HUES64 (cell line): ENCODE data around the gene AREG.

Source experiments
- H3K27ac ChIP-seq: 2 replicates; pipeline ENCODE4 v1.7.0; 2013; ENCODE audit warnings: low read depth, low read length, inconsistent platforms
- H3K27me3 ChIP-seq: 2 replicates; pipeline ENCODE4 v1.6.1; 2013; ENCODE audit warnings: mild to moderate bottlenecking, low read length; ENCODE audit not compliant: insufficient read depth
- H3K36me3 ChIP-seq: 2 replicates; pipeline ENCODE4 v1.6.1; 2013; ENCODE audit warnings: mild to moderate bottlenecking, low read length; ENCODE audit not compliant: insufficient read depth
- H3K4me1 ChIP-seq: 2 replicates; pipeline ENCODE4 v1.6.1; 2013; ENCODE audit warnings: mild to moderate bottlenecking, low read length, moderate library complexity; ENCODE audit not compliant: insufficient read depth
- H3K4me3 ChIP-seq: 2 replicates; pipeline ENCODE4 v1.5.1; 2013; ENCODE audit warnings: mild to moderate bottlenecking, low read length, moderate library complexity
- H3K9ac ChIP-seq: 2 replicates; pipeline ENCODE4 v1.6.1; 2013; ENCODE audit warnings: mild to moderate bottlenecking, low read depth, low read length
- H3K9me3 ChIP-seq: 2 replicates; pipeline ENCODE4 v1.6.1; 2013; ENCODE audit warnings: low read depth, low read length; ENCODE audit not compliant: insufficient read depth
- WGBS: fragments of 150-250, 120-280 bp; methylation state at CpG from one replicate; pipeline ENCODE4 v1.1.7; 2013; ENCODE audit warnings: missing lambda C conversion rate; 5-methylcytosine and 5-hydroxymethylcytosine counted together

The AREG gene

GRCh38 chr4:74433541-74434172, 11.3 kb upstream of the AREG start:
- H3K4me1 ChIP-seq = no peaks in the 10 kb centered on the region
- no peaks in the 10 kb centered on the region for H3K36me3 ChIP-seq
- 84% methylated on average over 7 of the region's 7 CpGs for WGBS

GRCh38 chr4:74435296-74435695, 9.6 kb upstream of the AREG start:
- Histone ChIP-seq H3K27me3 (no peaks in the 10 kb centered on the region), H3K4me3 (no peak overlapping the region), H3K9me3 (no peaks in the 10 kb centered on the region), H3K9ac (no peak overlapping the region), H3K27ac (no peak overlapping the region), H3K4me1 (no peaks in the 10 kb centered on the region), H3K36me3 (no peaks in the 10 kb centered on the region)
- 83% methylated on average over 1 of the region's 1 CpG for WGBS

More at GRCh38 chr4:74433541-74434172, 11.3 kb upstream of the AREG start:
- Histone ChIP-seq H3K27me3 (no peaks in the 10 kb centered on the region), H3K9me3 (no peaks in the 10 kb centered on the region), H3K27ac (no peak overlapping the region), H3K9ac (no peak overlapping the region), H3K4me3 (no peak overlapping the region)

GRCh38 chr4:74437866-74438265, 7.1 kb upstream of the AREG start:
- Histone ChIP-seq H3K9ac (no peak overlapping the region), H3K27me3 (no peaks in the 10 kb centered on the region; the same call in 1 of the 2 replicates), H3K9me3 (no peaks in the 10 kb centered on the region), H3K36me3 (no peaks in the 10 kb centered on the region), H3K27ac (no peak overlapping the region), H3K4me3 (no peak overlapping the region), H3K4me1 (no peaks in the 10 kb centered on the region)
- WGBS = 87% methylated on average over 3 of the region's 3 CpGs

- no peak overlapping the region for H3K27ac ChIP-seq
- H3K36me3 ChIP-seq = no peaks in the 10 kb centered on the region
- H3K9me3 ChIP-seq = no peaks in the 10 kb centered on the region
- no peak overlapping the region for H3K9ac ChIP-seq
- peaks cover 4% of the 10 kb centered on the region for H3K27me3 ChIP-seq
- no peak overlapping the region for H3K4me3 ChIP-seq
- 82% methylated on average over 1 of the region's 1 CpG for WGBS
- H3K4me1 ChIP-seq = no peaks in the 10 kb centered on the region
Observed at GRCh38 chr4:74438661-74439060, 6.3 kb upstream of the AREG start.

- 97% methylated on average over 7 of the region's 7 CpGs for WGBS
- no peak overlapping the region for H3K27ac ChIP-seq
- peaks cover 17% of the 10 kb centered on the region for H3K27me3 ChIP-seq
- no peak overlapping the region for H3K4me3 ChIP-seq
- H3K4me1 ChIP-seq = no peaks in the 10 kb centered on the region
- no peaks in the 10 kb centered on the region for H3K36me3 ChIP-seq
- no peak overlapping the region for H3K9ac ChIP-seq
- H3K9me3 ChIP-seq = no peaks in the 10 kb centered on the region
Observed at GRCh38 chr4:74439952-74440351, 5.0 kb upstream of the AREG start.

- no peaks in the 10 kb centered on the region for H3K36me3 ChIP-seq
- 100% methylated on average over 4 of the region's 4 CpGs for WGBS
- no peak overlapping the region for H3K27ac ChIP-seq
- H3K9me3 ChIP-seq = no peaks in the 10 kb centered on the region
- no peak overlapping the region for H3K9ac ChIP-seq
- no peak overlapping the region for H3K4me3 ChIP-seq
- H3K4me1 ChIP-seq = no peaks in the 10 kb centered on the region
- peaks cover 21% of the 10 kb centered on the region for H3K27me3 ChIP-seq
Observed at GRCh38 chr4:74440356-74440755, 4.6 kb upstream of the AREG start.

- Histone ChIP-seq H3K36me3 (no peaks in the 10 kb centered on the region), H3K4me1 (no peaks in the 10 kb centered on the region), H3K4me3 (no peak overlapping the region), H3K27me3 (peaks cover 35% of the 10 kb centered on the region), H3K9me3 (no peaks in the 10 kb centered on the region), H3K9ac (no peak overlapping the region), H3K27ac (no peak overlapping the region)
- 100% methylated on average over 1 of the region's 3 CpGs for whole genome bisulfite sequencing
Observed at GRCh38 chr4:74441744-74442143, 3.2 kb upstream of the AREG start.

GRCh38 chr4:74446193-74446868, 1.4 kb downstream of the AREG start:
- H3K36me3 ChIP-seq = no peaks in the 10 kb centered on the region
- H3K4me1 ChIP-seq = peaks cover 14% of the 10 kb centered on the region
- H3K9ac ChIP-seq = no peak overlapping the region
- H3K9me3 ChIP-seq = no peaks in the 10 kb centered on the region
- H3K27ac ChIP-seq = no peak overlapping the region
- 94% methylated on average over 8 of the region's 8 CpGs for WGBS
- peaks cover 41% of the 10 kb centered on the region for H3K27me3 ChIP-seq
- no peak overlapping the region for H3K4me3 ChIP-seq

- Histone ChIP-seq H3K36me3 (no peaks in the 10 kb centered on the region), H3K27ac (no peak overlapping the region), H3K27me3 (peaks cover 41% of the 10 kb centered on the region), H3K9ac (no peak overlapping the region), H3K9me3 (no peaks in the 10 kb centered on the region), H3K4me3 (no peak overlapping the region), H3K4me1 (peaks cover 17% of the 10 kb centered on the region)
- 86% methylated on average over 1 of the region's 1 CpG for WGBS
Observed at GRCh38 chr4:74446896-74447295, 2.0 kb downstream of the AREG start.

GRCh38 chr4:74447636-74448233, 2.8 kb downstream of the AREG start:
- Histone ChIP-seq H3K36me3 (no peaks in the 10 kb centered on the region), H3K27me3 (peaks cover 41% of the 10 kb centered on the region), H3K9ac (no peak overlapping the region), H3K4me3 (no peak overlapping the region), H3K9me3 (no peaks in the 10 kb centered on the region), H3K4me1 (peaks cover 17% of the 10 kb centered on the region), H3K27ac (no peak overlapping the region)
- 98% methylated on average over 4 of the region's 5 CpGs for WGBS

GRCh38 chr4:74449571-74450297, 4.8 kb downstream of the AREG start:
- H3K36me3 ChIP-seq = no peaks in the 10 kb centered on the region
- WGBS = 96% methylated on average over 6 of the region's 6 CpGs
- H3K27me3 ChIP-seq = peaks cover 26% of the 10 kb centered on the region
- no peak overlapping the region for H3K9ac ChIP-seq
- no peak overlapping the region for H3K27ac ChIP-seq
- H3K4me3 ChIP-seq = no peak overlapping the region
- H3K4me1 ChIP-seq = peaks cover 17% of the 10 kb centered on the region
- no peaks in the 10 kb centered on the region for H3K9me3 ChIP-seq
